WI38 (cell line): ENCODE measurements around the gene SIAH2.

Source experiments
- H3K4me3 ChIP-seq: 2 replicates; pipeline ENCODE4 v1.5.1; 2011; ENCODE audit warnings: low read depth, mild to moderate bottlenecking, control low read depth, low read length
- CTCF ChIP-seq: IDR thresholded peaks from 2 replicates; pipeline ENCODE4 v1.5.1; 2012; ENCODE audit warnings: low read depth, mild to moderate bottlenecking, control low read depth, low read length

The SIAH2 gene

GRCh38 chr3:150757768-150758167 is 5.2 kb downstream of the SIAH2 start:
- H3K4me3 ChIP-seq: no peak overlapping the region
- no peak for TF ChIP-seq CTCF

GRCh38 chr3:150757364-150757763 is 5.6 kb downstream of the SIAH2 start:
- H3K4me3 ChIP-seq: no peak overlapping the region

GRCh38 chr3:150756491-150757059 is 6.4 kb downstream of the SIAH2 start:
- no peak overlapping the region for H3K4me3 ChIP-seq
- no peak for TF ChIP-seq CTCF

More at GRCh38 chr3:150757364-150757763, 5.6 kb downstream of the SIAH2 start:
- TF ChIP-seq CTCF: no peak

- no peak for TF ChIP-seq CTCF
- no peak overlapping the region for H3K4me3 ChIP-seq
Measured at GRCh38 chr3:150755902-150756301, 7.1 kb downstream of the SIAH2 start.

GRCh38 chr3:150754896-150755295 is 8.1 kb downstream of the SIAH2 start:
- no peak overlapping the region for H3K4me3 ChIP-seq
- no peak for TF ChIP-seq CTCF

GRCh38 chr3:150751781-150752263 is 11.1 kb downstream of the SIAH2 start:
- no peak for TF ChIP-seq CTCF
- H3K4me3 ChIP-seq: no peak overlapping the region

- H3K4me3 ChIP-seq: no peak overlapping the region
- TF ChIP-seq CTCF: no peak
Measured at GRCh38 chr3:150749255-150749654, 13.7 kb downstream of the SIAH2 start.
